GM10248 (cell line): ENCODE data around the gene OR6A2.

Experiments
- CTCF ChIA-PET: fragments of 300-600 bp; sonication (Branson Sonifier 250); formaldehyde crosslinking; extraction: SDS; loops from one replicate; lab custom pipeline; 2021; ENCODE audit warnings: antibody characterized with exemption; lab: Yijun Ruan, JAX
- POLR2A ChIA-PET: fragments of 350-650 bp; sonication (Branson Sonifier 250); formaldehyde crosslinking; extraction: SDS; loops from one replicate; lab custom pipeline; 2020; ENCODE audit warnings: antibody characterized with exemption; lab: Yijun Ruan, JAX
- DNase-seq: peaks from one replicate; pipeline ENCODE4 v3.0.0; 2012; ENCODE audit errors: extremely low spot score
- TF ChIP-seq, protein P1 (sequence below): IDR thresholded peaks from 2 replicates; pipeline ENCODE4 v1.5.1; 2012; ENCODE audit warnings: mild to moderate bottlenecking, low read depth; ENCODE audit errors: extremely low read depth, missing control alignments, control extremely low read depth

Gene OR6A2

DNA sequence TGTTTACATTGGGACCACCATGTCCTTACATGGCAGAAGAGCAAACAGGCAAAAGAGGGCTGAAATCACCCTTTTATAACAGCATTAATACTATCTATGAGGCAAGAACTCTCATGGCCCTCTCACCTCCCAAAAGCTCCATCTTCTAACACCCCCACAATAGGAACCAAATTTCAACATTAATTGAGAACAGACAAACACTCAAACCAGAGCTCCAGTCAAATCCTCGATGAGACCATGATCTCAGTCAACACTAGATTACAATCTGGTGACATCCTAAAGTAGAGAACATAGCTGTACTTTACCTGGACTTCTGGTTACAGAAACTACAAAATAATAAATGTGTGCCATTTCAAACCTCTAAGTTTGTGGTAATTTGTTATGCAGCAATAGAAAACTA, 52.9 kb downstream of the OR6A2 start:
- no peak for DNase-seq
- POLR2A ChIA-PET, result no interaction called here
- CTCF ChIA-PET, result interaction anchor here (1.5 to 15.2 kb wide), 5 partner anchors 9 to 367 kb away, joined by 5 to 259 read pairs (median 8); partner anchors contain the start of gene MRPL17
- TF ChIP-seq, protein P1, sequence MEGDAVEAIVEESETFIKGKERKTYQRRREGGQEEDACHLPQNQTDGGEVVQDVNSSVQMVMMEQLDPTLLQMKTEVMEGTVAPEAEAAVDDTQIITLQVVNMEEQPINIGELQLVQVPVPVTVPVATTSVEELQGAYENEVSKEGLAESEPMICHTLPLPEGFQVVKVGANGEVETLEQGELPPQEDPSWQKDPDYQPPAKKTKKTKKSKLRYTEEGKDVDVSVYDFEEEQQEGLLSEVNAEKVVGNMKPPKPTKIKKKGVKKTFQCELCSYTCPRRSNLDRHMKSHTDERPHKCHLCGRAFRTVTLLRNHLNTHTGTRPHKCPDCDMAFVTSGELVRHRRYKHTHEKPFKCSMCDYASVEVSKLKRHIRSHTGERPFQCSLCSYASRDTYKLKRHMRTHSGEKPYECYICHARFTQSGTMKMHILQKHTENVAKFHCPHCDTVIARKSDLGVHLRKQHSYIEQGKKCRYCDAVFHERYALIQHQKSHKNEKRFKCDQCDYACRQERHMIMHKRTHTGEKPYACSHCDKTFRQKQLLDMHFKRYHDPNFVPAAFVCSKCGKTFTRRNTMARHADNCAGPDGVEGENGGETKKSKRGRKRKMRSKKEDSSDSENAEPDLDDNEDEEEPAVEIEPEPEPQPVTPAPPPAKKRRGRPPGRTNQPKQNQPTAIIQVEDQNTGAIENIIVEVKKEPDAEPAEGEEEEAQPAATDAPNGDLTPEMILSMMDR, result no peak

DNA sequence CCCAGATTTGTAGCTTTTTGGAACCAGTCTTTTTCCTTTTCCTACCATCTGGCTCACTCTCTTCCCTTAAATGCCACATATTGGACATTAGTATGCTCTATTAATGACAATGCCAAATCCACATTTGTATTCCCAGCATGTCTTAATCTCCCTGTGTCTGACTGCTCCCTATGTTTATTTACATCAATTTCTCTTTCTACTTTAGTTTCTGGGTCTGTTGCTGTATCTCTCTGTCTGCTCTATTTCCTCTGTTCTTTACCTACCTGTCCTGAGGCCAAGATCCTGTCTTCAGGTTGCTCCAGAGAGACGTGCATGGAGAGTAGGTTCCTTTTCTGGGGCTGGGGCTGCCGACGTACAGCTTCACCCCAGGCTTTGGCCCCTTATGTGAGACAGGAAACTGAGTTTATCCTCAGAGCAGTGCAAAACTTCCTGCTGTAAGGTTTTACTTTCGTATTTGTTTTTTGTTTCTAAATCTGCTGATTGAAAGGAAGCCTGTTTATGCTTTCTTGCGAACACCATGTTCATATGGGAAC, 53.3 kb downstream of the OR6A2 start:
- ChIA-PET POLR2A (no interaction called here), CTCF (interaction anchor here (0.9 to 15.2 kb wide), 8 partner anchors 8 to 367 kb away, joined by 3 to 259 read pairs (median 6); partner anchors contain the start of gene MRPL17)
- DNase-seq, result peak; percentile 44
- TF ChIP-seq, protein P1, result no peak

DNA sequence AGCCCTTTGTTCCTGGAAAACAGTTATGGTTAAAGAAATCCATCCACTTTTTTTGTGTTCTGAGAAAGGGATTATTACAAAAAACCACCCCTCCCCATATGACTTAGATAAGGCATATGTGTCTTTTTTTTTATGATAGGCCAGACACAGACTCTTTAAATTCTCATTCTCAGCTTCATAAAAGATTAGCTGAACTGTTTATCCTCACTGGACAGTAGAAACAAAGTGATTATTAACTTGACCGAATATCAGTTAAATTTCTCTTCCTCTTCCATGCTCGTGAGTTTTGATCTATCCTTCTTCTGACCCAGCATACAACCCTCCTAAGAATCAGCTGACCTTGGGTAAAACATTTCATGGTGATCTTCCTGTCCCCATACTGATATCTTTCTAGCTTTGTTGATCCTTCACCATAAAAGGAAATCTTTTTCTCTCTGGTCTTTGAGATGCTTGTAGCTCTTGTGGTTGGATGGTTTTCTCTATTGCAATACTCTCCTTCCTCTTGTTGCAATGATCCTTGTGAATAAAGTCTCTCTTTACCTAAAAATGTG, 53.9 kb downstream of the OR6A2 start:
- ChIA-PET CTCF (interaction anchor here (0.9 to 15.2 kb wide), 8 partner anchors 8 to 366 kb away, joined by 3 to 259 read pairs (median 6); partner anchors contain the start of gene MRPL17), POLR2A (no interaction called here)
- TF ChIP-seq, protein P1, result no peak
- DNase-seq, result peak; percentile 35

DNA sequence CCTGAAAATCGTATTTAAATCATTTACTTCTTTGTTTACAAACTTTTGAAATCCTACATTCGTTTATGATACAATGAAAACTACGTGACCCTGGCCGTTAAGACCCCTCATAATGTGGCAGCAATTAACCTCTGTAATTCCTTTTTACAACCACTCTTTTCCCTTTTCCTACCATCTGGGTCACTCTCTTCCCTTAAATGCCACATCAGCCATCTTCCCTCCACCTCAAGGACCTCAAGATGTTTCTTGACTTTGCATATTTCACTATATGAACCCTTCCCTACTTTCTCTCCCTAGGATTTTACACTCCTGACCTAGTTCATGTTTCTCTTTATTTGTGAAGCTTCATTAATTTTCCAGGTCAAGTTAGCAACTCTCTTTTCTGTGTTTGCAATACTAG, 54.5 kb downstream of the OR6A2 start:
- ChIA-PET POLR2A (no interaction called here), CTCF (interaction anchor here (0.9 to 15.2 kb wide), 6 partner anchors 7 to 366 kb away, joined by 3 to 259 read pairs (median 7); partner anchors contain the start of gene MRPL17)
- DNase-seq, result no peak
- TF ChIP-seq, protein P1, result no peak

DNA sequence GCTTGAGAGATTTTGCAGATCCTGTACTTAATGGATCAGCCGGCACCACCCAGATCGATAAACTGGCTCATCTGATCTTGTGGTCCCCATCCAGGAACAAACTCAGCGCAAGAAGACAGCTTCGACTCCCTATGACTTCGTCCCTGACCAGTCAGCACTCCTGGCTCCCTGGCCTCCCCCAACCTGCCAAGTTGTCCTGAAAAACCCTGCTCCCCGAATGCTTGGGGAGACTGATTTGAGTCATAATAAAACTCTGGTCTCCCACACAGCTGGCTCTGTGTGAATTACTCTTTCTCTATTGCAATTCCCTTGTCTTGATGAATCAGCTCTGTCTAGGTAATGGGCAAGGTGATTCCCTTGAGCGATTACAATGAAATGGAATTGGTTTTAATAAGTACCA, 57.2 kb downstream of the OR6A2 start:
- CTCF ChIA-PET, result interaction anchor here (0.7 to 10.9 kb wide), 5 partner anchors 8 to 36 kb away, joined by 3 to 259 read pairs (median 5); no protein-coding TSS in a partner anchor

More for the DNA sequence above, 57.2 kb downstream of the OR6A2 start:
- TF ChIP-seq, protein P1, result no peak
- POLR2A ChIA-PET, result no interaction called here
- DNase-seq, result no peak
